H1 (cell line): ENCODE measurements around the gene CADM1. TPM values are rescaled to one million over a fixed set of nuclear protein-coding genes. Genes with fewer than 3 reads are reported as not detected.

ENCODE experiments used
- CTCF ChIA-PET: fragments of 300-600 bp; sonication (Branson Sonifier 250); formaldehyde crosslinking; loops from one replicate; lab custom pipeline; 2021; ENCODE audit not compliant: partially characterized antibody; lab: Charles Lee
- POLR2A ChIA-PET: fragments of 300-600 bp; sonication (Branson Sonifier 250); formaldehyde crosslinking; loops from one replicate; lab custom pipeline; 2021; ENCODE audit warnings: inconsistent platforms; ENCODE audit not compliant: partially characterized antibody; lab: Charles Lee
- DNase-seq, 2 experiments: peaks; one replicate each; pipeline versions ENCODE4 v3.0.0 to v3.0.0-alpha.2; 2010 to 2022; ENCODE audit warnings: low spot score in 2 of 2, low read depth in 1 of 2, mixed read lengths in 1 of 2
- FAIRE-seq: peaks from 2 replicates; lab custom pipeline; 2011; peaks lifted over from hg19 to GRCh38; lab: Jason Lieb, UNC
- H2AFZ ChIP-seq: 2 replicates; pipeline ENCODE4 v1.8.1; 2012; ENCODE audit warnings: low read length, inconsistent platforms
- H2AK5ac ChIP-seq: 2 replicates; pipeline ENCODE4 v1.6.1; 2013; ENCODE audit warnings: low read depth, low read length
- H2BK120ac ChIP-seq: replicated peaks from 2 replicates; pipeline ENCODE3; 2013; ENCODE audit warnings: low read depth, low read length, inconsistent platforms
- H2BK12ac ChIP-seq: 2 replicates; pipeline ENCODE4 v1.6.1; 2013; ENCODE audit warnings: low read depth, low read length
- H2BK15ac ChIP-seq: 2 replicates; pipeline ENCODE4 v1.6.1; 2013; ENCODE audit warnings: low read length
- H2BK20ac ChIP-seq: 2 replicates; pipeline ENCODE4 v1.6.1; 2013; ENCODE audit warnings: low read length
- H2BK5ac ChIP-seq: 2 replicates; pipeline ENCODE4 v1.6.1; 2013; ENCODE audit warnings: low read depth, low read length
- H3K14ac ChIP-seq: 2 replicates; pipeline ENCODE4 v1.6.1; 2013; ENCODE audit warnings: inconsistent platforms; ENCODE audit not compliant: insufficient read length
- H3K18ac ChIP-seq: 2 replicates; pipeline ENCODE4 v1.6.1; 2013; ENCODE audit warnings: low read length; ENCODE audit errors: extremely low read depth
- H3K23ac ChIP-seq: 2 replicates; pipeline ENCODE4 v1.6.1; 2013; ENCODE audit warnings: inconsistent platforms; ENCODE audit not compliant: insufficient read length
- H3K23me2 ChIP-seq: 2 replicates; pipeline ENCODE4 v1.6.1; 2013; ENCODE audit warnings: low read depth, low read length
- H3K27ac ChIP-seq: 2 replicates; pipeline ENCODE4 v1.6.1; 2011; ENCODE audit warnings: low read depth, low read length, inconsistent platforms
- H3K27me3 ChIP-seq, 4 experiments: replicated peaks in 1 of 4; 1 replicate in 1 of 4; 2 replicates in 3 of 4; pipeline versions ENCODE4 v1.6.1 to v1.8.1; 2011 to 2013; ENCODE audit warnings: low read length in 3 of 4, mild to moderate bottlenecking in 3 of 4, inconsistent platforms in 2 of 4, mixed read lengths in 2 of 4, moderate library complexity in 1 of 4; ENCODE audit not compliant: control insufficient read depth in 3 of 4, insufficient read depth in 3 of 4; ENCODE audit errors: extremely low read depth in 1 of 4
- H3K36me3 ChIP-seq, 4 experiments: 2 replicates each; pipeline versions ENCODE4 v1.6.1 to v1.8.1; 2011 to 2013; ENCODE audit warnings: mild to moderate bottlenecking in 4 of 4, low read length in 3 of 4, moderate library complexity in 2 of 4, control low read depth in 1 of 4, inconsistent platforms in 1 of 4; ENCODE audit not compliant: insufficient read depth in 4 of 4, control insufficient read depth in 2 of 4
- H3K4ac ChIP-seq: replicated peaks from 2 replicates; pipeline ENCODE3; 2013; ENCODE audit warnings: low read length, low read depth, mixed read lengths, inconsistent platforms; ENCODE audit not compliant: insufficient read length
- H3K4me1 ChIP-seq, 4 experiments: replicated peaks in 1 of 4; 1 replicate in 1 of 4; 2 replicates in 3 of 4; pipeline versions ENCODE4 v1.6.1 to v1.8.1; 2011 to 2013; ENCODE audit warnings: low read length in 3 of 4, inconsistent platforms in 2 of 4, mixed read lengths in 1 of 4; ENCODE audit not compliant: insufficient read depth in 4 of 4, control insufficient read depth in 3 of 4
- H3K4me2 ChIP-seq, 2 experiments: 2 replicates each; pipeline versions ENCODE4 v1.6.1 to v1.8.1; 2011 to 2013; ENCODE audit warnings: low read depth in 2 of 2, low read length in 2 of 2, control low read depth in 1 of 2, inconsistent platforms in 1 of 2, mild to moderate bottlenecking in 1 of 2; ENCODE audit not compliant: insufficient read depth in 1 of 2
- H3K4me3 ChIP-seq, 4 experiments: fragments of 200-600, 300-600 bp in 1 of 4; sonication (generic), shearing (Covaris generic), sonication (Bioruptor Twin) in 1 of 4; 2 replicates each; pipeline versions ENCODE4 v1.5.1 to v1.8.1; 2011 to 2016; ENCODE audit warnings: low read length in 4 of 4, low read depth in 3 of 4, control low read depth in 2 of 4, inconsistent platforms in 2 of 4, mild to moderate bottlenecking in 2 of 4, mixed read lengths in 1 of 4, moderate library complexity in 1 of 4; ENCODE audit not compliant: insufficient read depth in 2 of 4; ENCODE audit errors: extremely low read depth in 1 of 4
- H3K56ac ChIP-seq: replicated peaks from 2 replicates; pipeline ENCODE3; 2013; ENCODE audit warnings: low read depth, mild to moderate bottlenecking, mixed read lengths, low read length, inconsistent platforms; ENCODE audit not compliant: insufficient read length
- H3K79me1 ChIP-seq: 2 replicates; pipeline ENCODE4 v1.6.1; 2013; ENCODE audit warnings: low read depth, low read length, control low read depth
- H3K79me2 ChIP-seq, 2 experiments: 2 replicates each; pipeline versions ENCODE4 v1.6.1 to v1.8.1; 2012 to 2013; ENCODE audit warnings: low read length in 2 of 2, mild to moderate bottlenecking in 2 of 2, inconsistent platforms in 1 of 2; ENCODE audit not compliant: insufficient read depth in 2 of 2, control insufficient read depth in 1 of 2
- H3K9ac ChIP-seq, 4 experiments: replicated peaks in 1 of 4; 1 replicate in 1 of 4; 2 replicates in 3 of 4; pipeline versions ENCODE4 v1.6.1 to v1.8.1; 2011 to 2013; ENCODE audit warnings: low read depth in 3 of 4, low read length in 3 of 4, control low read depth in 2 of 4, mild to moderate bottlenecking in 2 of 4, moderate library complexity in 2 of 4, inconsistent platforms in 1 of 4; ENCODE audit errors: extremely low read depth in 1 of 4
- H3K9me3 ChIP-seq, 2 experiments: 2 replicates each; pipeline versions ENCODE4 v1.6.1 to v1.8.1; 2012 to 2013; ENCODE audit warnings: mild to moderate bottlenecking in 2 of 2, moderate library complexity in 2 of 2, control low read depth in 1 of 2, inconsistent platforms in 1 of 2, low read depth in 1 of 2, low read length in 1 of 2, mixed read lengths in 1 of 2; ENCODE audit not compliant: insufficient read depth in 2 of 2
- H4K20me1 ChIP-seq, 2 experiments: replicated peaks in 1 of 2; 2 replicates each; pipeline versions ENCODE3 to v1.8.1; 2011 to 2013; ENCODE audit warnings: inconsistent platforms in 2 of 2, low read length in 2 of 2, mild to moderate bottlenecking in 1 of 2; ENCODE audit not compliant: insufficient read depth in 2 of 2, control insufficient read depth in 1 of 2
- H4K5ac ChIP-seq: 2 replicates; pipeline ENCODE4 v1.6.1; 2013; ENCODE audit warnings: low read length, low read depth, mixed read lengths, inconsistent platforms; ENCODE audit not compliant: insufficient read length
- H4K8ac ChIP-seq: 2 replicates; pipeline ENCODE4 v1.8.0; 2013; ENCODE audit warnings: mild to moderate bottlenecking, moderate library complexity, low read length, inconsistent platforms; ENCODE audit not compliant: insufficient read depth; ENCODE audit errors: extremely low read depth
- H4K91ac ChIP-seq: replicated peaks from 2 replicates; pipeline ENCODE3; 2013; ENCODE audit warnings: low read length, mixed read lengths, inconsistent platforms; ENCODE audit not compliant: insufficient read length
- ASH2L ChIP-seq: fragments of 200-600, 300-600 bp; sonication (generic); IDR thresholded peaks from one replicate; pipeline ENCODE4 v1.7.1; 2017; ENCODE audit warnings: low read length
- ATF2 ChIP-seq: IDR thresholded peaks from 2 replicates; pipeline ENCODE4 v1.6.1; 2012; ENCODE audit warnings: low read length, inconsistent platforms
- BCL11A ChIP-seq, 2 experiments: IDR thresholded peaks; one replicate each; pipeline ENCODE4 v1.6.1; 2011; ENCODE audit warnings: low read depth in 2 of 2, low read length in 2 of 2, mild to moderate bottlenecking in 2 of 2
- CHD2 ChIP-seq: IDR thresholded peaks from 2 replicates; pipeline ENCODE4 v1.6.1; 2012; ENCODE audit warnings: low read length, improper control_type of control experiment
- FOSL1 ChIP-seq: IDR thresholded peaks from 2 replicates; pipeline ENCODE4 v1.6.1; 2011; ENCODE audit warnings: mild to moderate bottlenecking, low read depth, low read length, moderate library complexity; ENCODE audit not compliant: insufficient read depth
- SIX5 ChIP-seq: IDR thresholded peaks from 2 replicates; pipeline ENCODE4 v1.6.1; 2011; ENCODE audit warnings: mild to moderate bottlenecking, low read depth, low read length
- TBP ChIP-seq: IDR thresholded peaks from 2 replicates; pipeline ENCODE4 v1.6.1; 2011; ENCODE audit warnings: low read depth, low read length, improper control_type of control experiment
- WGBS, 2 experiments: shearing (Covaris generic) in 1 of 2; methylation state at CpG; one replicate each; pipeline versions ENCODE4 v1.1.6 to v1.1.7; 2013 to 2015; ENCODE audit warnings: low lambda C conversion rate in 2 of 2, mixed read lengths in 2 of 2, inconsistent platforms in 1 of 2, low coverage in 1 of 2, missing lambda C conversion rate in 1 of 2; ENCODE audit not compliant: insufficient replicate concordance in 2 of 2, insufficient coverage in 1 of 2, insufficient read length in 1 of 2; ENCODE audit errors: extremely low coverage in 1 of 2, missing lambda C conversion rate in 1 of 2; 5-methylcytosine and 5-hydroxymethylcytosine counted together
- polyA plus RNA-seq, 7 experiments: library from polyadenylated mRNA; depleted of rRNA in 3 of 7; stranded (reverse) in 5 of 7; unstranded in 2 of 7; fragments of >200 nt in 5 of 7; fragments of 200-250 nt in 2 of 7; gene quantifications; 1 replicate in 5 of 7; 2 replicates in 1 of 7; 4 replicates in 1 of 7; pipeline versions ENCODE4 v1.2.1 to v1.2.3, GENCODE V29; 2011 to 2013; ENCODE audit warnings: missing spikeins in 2 of 7, mixed read lengths in 2 of 7
- total RNA-seq: library from RNA; stranded (reverse); fragmentation: NEBNext Ultra II Directional; extraction: Animal tissue kit (Norgen Biotek cat#: 25700); gene quantifications from 2 replicates; pipeline ENCODE4 v1.2.1, GENCODE V29; 2021

CADM1 gene
- total and polyA plus RNA-seq, 2 of the 8 experiments (the other 6 are each of a cell fraction or from before 2014, with no cell fraction given): 8.3 to 25.3 TPM

GRCh38 chr11:115167456-115167855 lies 336.8 kb downstream of the CADM1 start:
- Histone ChIP-seq H3K4me1 (peaks cover 11 to 20% (median 19%) of the 10 kb centered on the region in 4 experiments; a peak in 4 of 7 replicates), H3K4ac (no peak overlapping the region), H3K23ac (no peak overlapping the region), H3K14ac (no peak overlapping the region), H2BK5ac (no peak overlapping the region), H4K20me1 (no peaks in the 10 kb centered on the region), H3K23me2 (no peaks in the 10 kb centered on the region), H4K91ac (no peak overlapping the region), H2AK5ac (no peak overlapping the region), H3K79me2 (no peaks in the 10 kb centered on the region)
- FAIRE-seq: no peak
- TF ChIP-seq FOSL1 (no peak), TBP (no peak), BCL11A (IDR thresholded peaks at IDR 0.05; ENCODE audit: low read depth in 2 of 2, low read length in 2 of 2) (no peak), ATF2 (no peak), CHD2 (no peak), SIX5 (no peak), ASH2L (no peak)
- TF ChIP-seq, all 59 proteins: peak for 0
- Histone ChIP-seq H4K5ac (no peak overlapping the region), H2BK12ac (no peak overlapping the region), H3K18ac (no peak overlapping the region), H3K9me3 (no peaks in the 10 kb centered on the region), H2AFZ (no peak overlapping the region), H2BK15ac (no peak overlapping the region), H3K36me3 (no peaks in the 10 kb centered on the region), H2BK20ac (no peak overlapping the region), H3K56ac (no peak overlapping the region), H3K79me1 (no peaks in the 10 kb centered on the region), H2BK120ac (no peak overlapping the region), H3K9ac (no peak overlapping the region), H4K8ac (no peak overlapping the region), H3K4me3 (no peak overlapping the region), H3K27ac (no peak overlapping the region), H3K27me3 (no peaks in the 10 kb centered on the region), H3K4me2 (no peak overlapping the region)
- POLR2A ChIA-PET: interaction anchor here (1.7 kb wide), 1 partner anchor 9 kb away, joined by 4 read pairs; no protein-coding TSS in a partner anchor
- DNase-seq: no peak
- CTCF ChIA-PET: interaction anchor here (0.9 to 2.1 kb wide), 7 partner anchors 8 to 428 kb away, joined by 3 to 12 read pairs (median 3); no protein-coding TSS in a partner anchor
- WGBS, 2 experiments: 86% methylated on average over 4 of the region's 4 CpGs; no CpG with 5 or more reads in 1 of the 2 experiments
